ENCODE data around the gene TUG1. TPM values are rescaled to one million over a fixed set of nuclear protein-coding genes. Genes with fewer than 3 reads are reported as not detected.

Gene TUG1
- total and polyA plus RNA-seq, 4 donors = 11.3 to 32.9 (median 18.2) TPM

Small RNAs within 50 kb of the gene (small RNA-seq; reads per million reads assigned to genes)
- gene RF01892 = not detected

Other genes with a start within 250 kb of the TUG1 start
- 10 to 100 TPM; 11.4 to 12.0 TPM for gene MORC2, start 491 bp upstream of the TUG1 start, total RNA-seq
- 1 to 10 TPM; 4.2 to 8.3 TPM for gene MORC2, start 491 bp upstream of the TUG1 start, polyA plus RNA-seq
- gene SMTN, start 112.1 kb downstream of the TUG1 start, total RNA-seq = 10 to 100 TPM; 11.2 to 47.3 TPM
- 10 to 100 TPM; 10.1 to 16.4 TPM for gene SMTN, start 112.1 kb downstream of the TUG1 start, polyA plus RNA-seq
- gene SELENOM, start 138.3 kb downstream of the TUG1 start, total RNA-seq = 1 to 10 TPM; 3.0 to 9.0 TPM
- 10 to 100 TPM; 15.5 to 17.3 TPM for gene SELENOM, start 138.3 kb downstream of the TUG1 start, polyA plus RNA-seq
- under 1 TPM; 0.14 to 0.17 TPM for gene INPP5J, start 153.7 kb downstream of the TUG1 start, total RNA-seq
- under 1 TPM; 0.06 to 0.08 TPM for gene INPP5J, start 153.7 kb downstream of the TUG1 start, polyA plus RNA-seq
- not detected for gene PLA2G3, start 171.2 kb downstream of the TUG1 start, total RNA-seq
- gene PLA2G3, start 171.2 kb downstream of the TUG1 start, polyA plus RNA-seq = not detected
- gene RNF185, start 190.9 kb downstream of the TUG1 start, total RNA-seq = 10 to 100 TPM; 11.7 to 37.4 TPM
- gene RNF185, start 190.9 kb downstream of the TUG1 start, polyA plus RNA-seq = 10 to 100 TPM; 25.6 to 33.1 TPM
- 10 to 100 TPM; 13.6 to 39.2 TPM for gene LIMK2, start 243.0 kb downstream of the TUG1 start, total RNA-seq
- 10 to 100 TPM in 1 of 2 donors, 1 to 10 TPM in 1; 6.6 to 13.3 TPM for gene LIMK2, start 243.0 kb downstream of the TUG1 start, polyA plus RNA-seq